GM12801 (cell line): ENCODE data around the gene FRMD5.

Source experiments
- CTCF ChIP-seq: IDR thresholded peaks from one replicate; pipeline ENCODE4 v1.5.1; 2011; ENCODE audit warnings: control low read depth; ENCODE audit not compliant: insufficient read length; ENCODE audit errors: extremely low read depth

The FRMD5 gene

GRCh38 chr15:43950531-43950930 is 244.5 kb downstream of the FRMD5 start:
- TF ChIP-seq CTCF, result no peak

- TF ChIP-seq CTCF, result no peak
These were observed 246.3 kb downstream of the FRMD5 start for GRCh38 chr15:43948691-43949325.

GRCh38 chr15:43943511-43943910 is 251.6 kb downstream of the FRMD5 start:
- TF ChIP-seq CTCF, result no peak

- TF ChIP-seq CTCF, result no peak
These were observed 252.9 kb downstream of the FRMD5 start for GRCh38 chr15:43942194-43942593.

GRCh38 chr15:43941555-43941954 is 253.5 kb downstream of the FRMD5 start:
- no peak for TF ChIP-seq CTCF

GRCh38 chr15:43941071-43941470 is 254.0 kb downstream of the FRMD5 start:
- no peak for TF ChIP-seq CTCF

GRCh38 chr15:43939070-43939469 is 256.0 kb downstream of the FRMD5 start:
- TF ChIP-seq CTCF, result no peak
